Measurements from ENCODE around the gene WDR55. TPM values are rescaled to one million over a fixed set of nuclear protein-coding genes. Genes with fewer than 3 reads are reported as not detected.

WDR55 gene
- total and polyA plus RNA-seq, 3 experiments from 2014 or later = 17.3 to 40.7 (median 40.1) TPM

Other genes with a start within 250 kb of the WDR55 start
- gene EIF4EBP3, start 117.2 kb upstream of the WDR55 start, total RNA-seq = 10 to 100 TPM; 11.1 to 11.9 TPM
- gene EIF4EBP3, start 117.2 kb upstream of the WDR55 start, polyA plus RNA-seq = 22.2 TPM
- 10 to 100 TPM; 59.6 to 60.7 TPM for gene SRA1, start 107.4 kb upstream of the WDR55 start, total RNA-seq
- gene SRA1, start 107.4 kb upstream of the WDR55 start, polyA plus RNA-seq = 36.1 TPM
- 10 to 100 TPM; 14.1 to 17.0 TPM for gene APBB3, start 100.3 kb upstream of the WDR55 start, total RNA-seq
- gene APBB3, start 100.3 kb upstream of the WDR55 start, polyA plus RNA-seq = 3.5 TPM
- gene SLC35A4, start 100.1 kb upstream of the WDR55 start, total RNA-seq = 100 to 1,000 TPM; 120 to 126 TPM
- 105 TPM for gene SLC35A4, start 100.1 kb upstream of the WDR55 start, polyA plus RNA-seq
- 1 to 10 TPM; 3.1 to 3.3 TPM for gene CD14, start 31.7 kb upstream of the WDR55 start, total RNA-seq
- gene CD14, start 31.7 kb upstream of the WDR55 start, polyA plus RNA-seq = 0.43 TPM
- gene TMCO6, start 25.5 kb upstream of the WDR55 start, total RNA-seq = 10 to 100 TPM; 23.9 to 24.4 TPM
- gene TMCO6, start 25.5 kb upstream of the WDR55 start, polyA plus RNA-seq = 15.4 TPM
- 10 to 100 TPM; 77.5 to 81.7 TPM for gene NDUFA2, start 17.3 kb upstream of the WDR55 start, total RNA-seq
- 146 TPM for gene NDUFA2, start 17.3 kb upstream of the WDR55 start, polyA plus RNA-seq
- 100 to 1,000 TPM in 1 of 2 experiments, 10 to 100 TPM in 1; 96.3 to 104 TPM for gene IK, start 17.1 kb upstream of the WDR55 start, total RNA-seq
- 193 TPM for gene IK, start 17.1 kb upstream of the WDR55 start, polyA plus RNA-seq
- 1 to 10 TPM; 2.3 to 2.9 TPM for gene DND1, start 8.7 kb downstream of the WDR55 start, total RNA-seq
- gene DND1, start 8.7 kb downstream of the WDR55 start, polyA plus RNA-seq = not detected
- 100 to 1,000 TPM in 1 of 2 experiments, 10 to 100 TPM in 1; 97.4 to 104 TPM for gene HARS1, start 26.5 kb downstream of the WDR55 start, total RNA-seq
- 63.6 TPM for gene HARS1, start 26.5 kb downstream of the WDR55 start, polyA plus RNA-seq
- gene HARS2, start 26.6 kb downstream of the WDR55 start, total RNA-seq = 10 to 100 TPM; 26.4 to 29.4 TPM
- 21.0 TPM for gene HARS2, start 26.6 kb downstream of the WDR55 start, polyA plus RNA-seq
- 10 to 100 TPM; 71.2 to 75.2 TPM for gene ZMAT2, start 35.5 kb downstream of the WDR55 start, total RNA-seq
- gene ZMAT2, start 35.5 kb downstream of the WDR55 start, polyA plus RNA-seq = 81.7 TPM
- not detected for gene PCDHA1, start 121.2 kb downstream of the WDR55 start, total RNA-seq
- not detected for gene PCDHA1, start 121.2 kb downstream of the WDR55 start, polyA plus RNA-seq
- gene PCDHA2, start 129.9 kb downstream of the WDR55 start, total RNA-seq = not detected
- gene PCDHA2, start 129.9 kb downstream of the WDR55 start, polyA plus RNA-seq = not detected
- gene PCDHA3, start 136.2 kb downstream of the WDR55 start, total RNA-seq = not detected
- gene PCDHA3, start 136.2 kb downstream of the WDR55 start, polyA plus RNA-seq = not detected
- gene PCDHA4, start 142.2 kb downstream of the WDR55 start, total RNA-seq = not detected
- not detected for gene PCDHA4, start 142.2 kb downstream of the WDR55 start, polyA plus RNA-seq
- not detected for gene PCDHA5, start 156.7 kb downstream of the WDR55 start, total RNA-seq
- gene PCDHA5, start 156.7 kb downstream of the WDR55 start, polyA plus RNA-seq = not detected
- not detected for gene PCDHA6, start 163.1 kb downstream of the WDR55 start, total RNA-seq
- not detected for gene PCDHA6, start 163.1 kb downstream of the WDR55 start, polyA plus RNA-seq
- not detected for gene PCDHA7, start 169.4 kb downstream of the WDR55 start, total RNA-seq
- gene PCDHA7, start 169.4 kb downstream of the WDR55 start, polyA plus RNA-seq = not detected
- gene PCDHA8, start 176.3 kb downstream of the WDR55 start, total RNA-seq = not detected
- gene PCDHA8, start 176.3 kb downstream of the WDR55 start, polyA plus RNA-seq = not detected
- not detected for gene PCDHA9, start 183.5 kb downstream of the WDR55 start, total RNA-seq
- not detected for gene PCDHA9, start 183.5 kb downstream of the WDR55 start, polyA plus RNA-seq
- not detected for gene PCDHA10, start 191.0 kb downstream of the WDR55 start, total RNA-seq
- not detected for gene PCDHA10, start 191.0 kb downstream of the WDR55 start, polyA plus RNA-seq
- not detected for gene PCDHA11, start 204.1 kb downstream of the WDR55 start, total RNA-seq
- gene PCDHA11, start 204.1 kb downstream of the WDR55 start, polyA plus RNA-seq = not detected
- not detected for gene PCDHA12, start 210.4 kb downstream of the WDR55 start, total RNA-seq
- gene PCDHA12, start 210.4 kb downstream of the WDR55 start, polyA plus RNA-seq = not detected
- not detected for gene PCDHA13, start 217.2 kb downstream of the WDR55 start, total RNA-seq
- gene PCDHA13, start 217.2 kb downstream of the WDR55 start, polyA plus RNA-seq = not detected

Measured in CD8-positive, alpha-beta memory T cell (primary cell).